IPS-20b (cell line): ENCODE data around the gene TIMM44.
A peak's percentile ranks its signal among the peaks of the same experiment; 100 is the strongest.

Experiments
- H3K27ac ChIP-seq: one replicate; pipeline ENCODE4 v1.5.1; 2013; ENCODE audit warnings: low read length
- H3K27me3 ChIP-seq: 2 replicates; pipeline ENCODE4 v1.6.1; 2013; ENCODE audit warnings: mild to moderate bottlenecking, low read length, inconsistent platforms; ENCODE audit not compliant: insufficient read depth
- H3K36me3 ChIP-seq: 2 replicates; pipeline ENCODE4 v1.6.1; 2013; ENCODE audit warnings: low read depth, mild to moderate bottlenecking, inconsistent platforms, low read length, moderate library complexity; ENCODE audit not compliant: insufficient read depth
- H3K4me1 ChIP-seq: 2 replicates; pipeline ENCODE4 v1.6.1; 2013; ENCODE audit warnings: mild to moderate bottlenecking, control low read depth, inconsistent platforms, low read length, moderate library complexity; ENCODE audit not compliant: insufficient read depth
- H3K4me3 ChIP-seq: 2 replicates; pipeline ENCODE4 v1.5.1; 2013; ENCODE audit warnings: mild to moderate bottlenecking, low read length, inconsistent platforms
- H3K9ac ChIP-seq: 2 replicates; pipeline ENCODE4 v1.6.1; 2013; ENCODE audit warnings: low read depth, mild to moderate bottlenecking, inconsistent platforms, low read length, moderate library complexity
- H3K9me3 ChIP-seq: 2 replicates; pipeline ENCODE4 v1.6.1; 2013; ENCODE audit warnings: mild to moderate bottlenecking, low read depth, low read length, inconsistent platforms; ENCODE audit not compliant: insufficient read depth

TIMM44 gene

GRCh38 chr19:7907544-7907943 is 35.9 kb downstream of the TIMM44 start:
- H3K4me1 ChIP-seq, result peaks cover 7% of the 10 kb centered on the region
- no peak overlapping the region for H3K9ac ChIP-seq
- peaks cover 24% of the 10 kb centered on the region for H3K36me3 ChIP-seq
- H3K4me3 ChIP-seq, result no peak overlapping the region
- no peaks in the 10 kb centered on the region for H3K9me3 ChIP-seq
- H3K27me3 ChIP-seq, result peaks cover 3% of the 10 kb centered on the region; the same call in 1 of the 2 replicates
- no peak overlapping the region for H3K27ac ChIP-seq

GRCh38 chr19:7907122-7907521 is 36.3 kb downstream of the TIMM44 start:
- Histone ChIP-seq H3K36me3 (peaks cover 23% of the 10 kb centered on the region), H3K27me3 (peaks cover 4% of the 10 kb centered on the region; the same call in 1 of the 2 replicates), H3K27ac (no peak overlapping the region), H3K9ac (no peak overlapping the region), H3K4me3 (no peak overlapping the region), H3K9me3 (no peaks in the 10 kb centered on the region), H3K4me1 (peaks cover 7% of the 10 kb centered on the region)

DNA sequence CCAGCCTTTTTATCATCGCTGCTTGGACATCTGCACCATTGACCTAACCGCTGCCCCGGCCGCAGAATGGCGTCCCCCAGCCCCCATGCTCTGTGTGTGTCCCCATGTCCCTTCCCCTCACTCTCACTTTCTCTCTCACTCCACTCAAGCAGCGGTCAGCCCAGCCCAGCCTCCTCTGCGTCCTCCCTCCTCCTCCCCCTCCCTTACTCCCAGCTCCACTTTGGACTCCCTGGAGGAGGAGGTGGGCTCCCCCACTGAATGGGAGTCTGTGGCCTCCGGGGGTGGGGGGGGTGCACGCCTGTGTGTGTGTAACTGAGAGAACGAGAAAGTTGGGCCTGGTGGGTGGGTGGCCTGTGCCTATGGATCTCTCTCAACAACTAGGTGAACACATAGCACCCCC is 37.6 kb downstream of the TIMM44 start:
- H3K9ac ChIP-seq, result no peak overlapping the region
- H3K9me3 ChIP-seq, result no peaks in the 10 kb centered on the region
- peaks cover 4% of the 10 kb centered on the region; the same call in 1 of the 2 replicates for H3K27me3 ChIP-seq
- H3K4me3 ChIP-seq, result no peak overlapping the region
- H3K36me3 ChIP-seq, result peaks cover 12% of the 10 kb centered on the region
- peaks cover 7% of the 10 kb centered on the region for H3K4me1 ChIP-seq
- H3K27ac ChIP-seq, result no peak overlapping the region

DNA sequence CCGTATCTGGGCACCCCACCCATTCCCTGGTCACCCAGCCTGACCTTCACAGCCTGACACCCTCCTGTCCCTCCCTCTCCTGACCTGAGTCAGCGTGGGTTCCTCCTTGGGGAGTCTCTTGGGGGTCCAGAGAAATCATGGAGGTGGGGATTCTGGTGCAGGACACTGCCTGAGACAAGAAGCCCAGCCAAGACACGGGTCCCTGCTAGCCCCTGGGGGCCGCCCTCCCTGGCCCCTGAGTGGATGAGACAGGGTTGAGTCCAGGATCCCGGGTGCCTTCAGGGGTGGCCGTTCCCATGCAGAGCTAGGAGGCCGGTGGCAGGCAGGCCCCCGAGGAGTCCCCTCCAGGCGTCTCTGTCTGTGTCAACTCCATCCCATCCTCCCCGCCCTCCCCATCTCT is 38.2 kb downstream of the TIMM44 start:
- Histone ChIP-seq H3K27ac (no peak overlapping the region), H3K36me3 (peaks cover 6% of the 10 kb centered on the region), H3K27me3 (peaks cover 4% of the 10 kb centered on the region; the same call in 1 of the 2 replicates), H3K4me1 (peaks cover 7% of the 10 kb centered on the region), H3K9ac (no peak overlapping the region), H3K4me3 (no peak overlapping the region), H3K9me3 (no peaks in the 10 kb centered on the region)

GRCh38 chr19:7904074-7905020 is 39.1 kb downstream of the TIMM44 start:
- Histone ChIP-seq H3K4me3 (peak overlapping the region; percentile 76), H3K9ac (peak overlapping the region; percentile 81), H3K9me3 (no peaks in the 10 kb centered on the region), H3K4me1 (peaks cover 7% of the 10 kb centered on the region), H3K36me3 (peaks cover 4% of the 10 kb centered on the region; the same call in 1 of the 2 replicates), H3K27me3 (peaks cover 4% of the 10 kb centered on the region; the same call in 1 of the 2 replicates), H3K27ac (no peak overlapping the region)

DNA sequence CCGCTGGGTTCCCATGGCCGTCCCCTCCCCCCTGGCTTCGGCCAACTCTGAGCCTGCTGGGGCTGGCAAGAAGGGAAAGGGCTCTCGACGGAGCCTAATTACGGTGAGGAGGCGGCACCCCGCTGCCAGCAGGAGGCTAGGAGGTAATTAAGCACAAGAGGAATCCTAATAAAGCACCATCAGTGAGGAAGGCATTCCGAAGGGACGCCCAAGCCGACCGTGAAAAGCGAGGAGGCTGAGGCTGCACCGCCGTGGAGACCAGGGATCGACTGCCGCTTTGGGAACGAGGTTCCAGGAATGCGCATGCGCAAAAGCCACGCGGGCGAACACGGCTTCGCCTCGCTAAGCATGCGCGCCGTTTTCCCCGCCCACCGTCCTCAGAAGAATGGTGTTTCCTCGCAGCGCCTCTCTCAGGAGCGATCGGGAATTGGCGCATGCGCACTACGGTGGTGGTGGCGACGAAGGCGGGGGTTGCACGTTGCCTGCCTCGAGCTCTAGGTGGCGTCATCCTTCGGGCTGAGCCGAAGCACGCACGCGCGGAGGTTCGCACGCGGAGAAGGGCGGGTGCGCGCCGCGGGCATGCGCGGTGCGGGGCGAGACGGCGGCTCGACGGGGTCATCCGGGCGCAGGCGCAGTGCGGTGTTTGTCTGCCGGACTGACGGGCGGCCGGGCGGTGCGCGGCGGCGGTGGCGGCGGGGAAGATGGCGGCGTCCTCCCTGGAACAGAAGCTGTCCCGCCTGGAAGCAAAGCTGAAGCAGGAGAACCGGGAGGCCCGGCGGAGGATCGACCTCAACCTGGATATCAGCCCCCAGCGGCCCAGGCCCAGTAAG is 40.0 kb downstream of the TIMM44 start, which contains the start of gene MAP2K7:
MAP2K7 (plus strand) TSS at position 634 of the 830 bp plus-strand sequence; CDS start at position 702, 68 bp downstream.
- Histone ChIP-seq H3K4me3 (peak within 1 kb of the TSS; percentile 76), H3K9ac (peak within 1 kb of the TSS; percentile 95), H3K9me3 (no peaks in the 10 kb centered on the region), H3K27ac (peak within 1 kb of the TSS; percentile 91), H3K36me3 (peaks cover 4% of the 10 kb centered on the region; the same call in 1 of the 2 replicates), H3K4me1 (peaks cover 7% of the 10 kb centered on the region), H3K27me3 (peaks cover 4% of the 10 kb centered on the region; the same call in 1 of the 2 replicates)

DNA sequence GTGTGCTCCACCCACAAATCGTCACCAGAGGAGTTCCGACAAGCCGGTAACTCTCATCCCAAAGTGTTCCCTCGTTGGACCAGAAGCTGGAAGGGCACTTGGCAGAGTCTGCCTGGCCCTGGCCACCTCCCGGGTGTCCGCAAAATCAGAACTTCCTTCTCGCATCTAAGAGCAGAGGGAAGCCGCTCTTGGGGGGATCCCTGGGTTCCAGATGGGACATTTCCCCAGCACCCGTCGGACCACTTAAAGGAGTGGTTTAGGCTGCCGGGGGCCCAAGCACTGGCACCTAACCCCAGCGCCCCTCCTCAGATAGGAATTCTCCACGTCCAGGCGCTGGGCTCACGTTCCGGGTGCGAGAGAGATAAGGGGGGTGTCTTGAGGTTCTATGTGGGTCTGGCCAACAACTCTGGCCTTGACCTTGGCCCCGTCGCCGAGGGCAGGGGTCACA is 40.6 kb downstream of the TIMM44 start:
- H3K36me3 ChIP-seq, result peaks cover 4% of the 10 kb centered on the region; the same call in 1 of the 2 replicates
- peak overlapping the region; percentile 91 for H3K27ac ChIP-seq
- peak overlapping the region; percentile 95 for H3K9ac ChIP-seq
- H3K4me1 ChIP-seq, result peaks cover 7% of the 10 kb centered on the region
- H3K9me3 ChIP-seq, result no peaks in the 10 kb centered on the region
- peaks cover 4% of the 10 kb centered on the region; the same call in 1 of the 2 replicates for H3K27me3 ChIP-seq
- H3K4me3 ChIP-seq, result peak overlapping the region; percentile 76

- H3K9me3 ChIP-seq, result no peaks in the 10 kb centered on the region
- no peak overlapping the region for H3K27ac ChIP-seq
- no peak overlapping the region for H3K9ac ChIP-seq
- peaks cover 7% of the 10 kb centered on the region for H3K4me1 ChIP-seq
- no peak overlapping the region for H3K4me3 ChIP-seq
- H3K36me3 ChIP-seq, result peaks cover 2% of the 10 kb centered on the region; the same call in 1 of the 2 replicates
- peaks cover 4% of the 10 kb centered on the region; the same call in 1 of the 2 replicates for H3K27me3 ChIP-seq
Measured at GRCh38 chr19:7901337-7901736, 42.1 kb downstream of the TIMM44 start.

DNA sequence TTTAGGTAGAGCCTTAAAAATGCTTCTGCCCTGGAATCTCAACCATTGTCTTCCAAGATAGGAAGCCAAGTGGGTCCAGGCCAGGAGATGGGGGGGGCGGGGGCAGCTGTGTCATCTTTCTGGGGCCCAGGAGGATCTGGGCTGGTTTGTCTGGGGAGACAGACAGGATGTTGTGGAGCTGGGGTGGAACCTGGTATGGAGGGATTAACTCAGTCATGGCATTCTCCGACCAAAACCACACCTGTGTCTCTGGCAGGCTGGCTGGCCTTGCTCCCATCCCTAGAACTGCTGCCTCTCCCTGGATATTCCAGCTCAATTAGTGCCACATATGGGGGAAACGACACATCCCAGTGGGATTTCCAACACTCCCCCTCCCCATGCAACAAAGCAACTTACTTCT is 42.5 kb downstream of the TIMM44 start:
- H3K27ac ChIP-seq, result no peak overlapping the region
- H3K9ac ChIP-seq, result no peak overlapping the region
- H3K27me3 ChIP-seq, result peaks cover 4% of the 10 kb centered on the region; the same call in 1 of the 2 replicates
- peaks cover 7% of the 10 kb centered on the region for H3K4me1 ChIP-seq
- no peaks in the 10 kb centered on the region for H3K9me3 ChIP-seq
- no peak overlapping the region for H3K4me3 ChIP-seq
- H3K36me3 ChIP-seq, result no peaks in the 10 kb centered on the region

- H3K27me3 ChIP-seq, result peaks cover 4% of the 10 kb centered on the region; the same call in 1 of the 2 replicates
- no peak overlapping the region for H3K4me3 ChIP-seq
- H3K9ac ChIP-seq, result no peak overlapping the region
- no peak overlapping the region for H3K27ac ChIP-seq
- no peaks in the 10 kb centered on the region for H3K9me3 ChIP-seq
- H3K36me3 ChIP-seq, result no peaks in the 10 kb centered on the region
- peaks cover 7% of the 10 kb centered on the region for H3K4me1 ChIP-seq
Measured at GRCh38 chr19:7900401-7900870, 43.0 kb downstream of the TIMM44 start.

- no peaks in the 10 kb centered on the region for H3K36me3 ChIP-seq
- H3K4me1 ChIP-seq, result peaks cover 4% of the 10 kb centered on the region
- H3K27me3 ChIP-seq, result peaks cover 4% of the 10 kb centered on the region; the same call in 1 of the 2 replicates
- no peaks in the 10 kb centered on the region for H3K9me3 ChIP-seq
- no peak overlapping the region for H3K27ac ChIP-seq
- H3K4me3 ChIP-seq, result no peak overlapping the region
- no peak overlapping the region for H3K9ac ChIP-seq
Measured at GRCh38 chr19:7899751-7900378, 43.6 kb downstream of the TIMM44 start.
